Measurements from ENCODE around the gene MYO18A. TPM values are rescaled to one million over a fixed set of nuclear protein-coding genes. Genes with fewer than 3 reads are reported as not detected.
A peak's percentile ranks its signal among the peaks of the same experiment; 100 is the strongest.
"Not testable (repeated sequence)": the region's sequence is repeated elsewhere in the genome, so short reads cannot be mapped to it uniquely, and the experiment has no call there.

MYO18A gene, protein sequence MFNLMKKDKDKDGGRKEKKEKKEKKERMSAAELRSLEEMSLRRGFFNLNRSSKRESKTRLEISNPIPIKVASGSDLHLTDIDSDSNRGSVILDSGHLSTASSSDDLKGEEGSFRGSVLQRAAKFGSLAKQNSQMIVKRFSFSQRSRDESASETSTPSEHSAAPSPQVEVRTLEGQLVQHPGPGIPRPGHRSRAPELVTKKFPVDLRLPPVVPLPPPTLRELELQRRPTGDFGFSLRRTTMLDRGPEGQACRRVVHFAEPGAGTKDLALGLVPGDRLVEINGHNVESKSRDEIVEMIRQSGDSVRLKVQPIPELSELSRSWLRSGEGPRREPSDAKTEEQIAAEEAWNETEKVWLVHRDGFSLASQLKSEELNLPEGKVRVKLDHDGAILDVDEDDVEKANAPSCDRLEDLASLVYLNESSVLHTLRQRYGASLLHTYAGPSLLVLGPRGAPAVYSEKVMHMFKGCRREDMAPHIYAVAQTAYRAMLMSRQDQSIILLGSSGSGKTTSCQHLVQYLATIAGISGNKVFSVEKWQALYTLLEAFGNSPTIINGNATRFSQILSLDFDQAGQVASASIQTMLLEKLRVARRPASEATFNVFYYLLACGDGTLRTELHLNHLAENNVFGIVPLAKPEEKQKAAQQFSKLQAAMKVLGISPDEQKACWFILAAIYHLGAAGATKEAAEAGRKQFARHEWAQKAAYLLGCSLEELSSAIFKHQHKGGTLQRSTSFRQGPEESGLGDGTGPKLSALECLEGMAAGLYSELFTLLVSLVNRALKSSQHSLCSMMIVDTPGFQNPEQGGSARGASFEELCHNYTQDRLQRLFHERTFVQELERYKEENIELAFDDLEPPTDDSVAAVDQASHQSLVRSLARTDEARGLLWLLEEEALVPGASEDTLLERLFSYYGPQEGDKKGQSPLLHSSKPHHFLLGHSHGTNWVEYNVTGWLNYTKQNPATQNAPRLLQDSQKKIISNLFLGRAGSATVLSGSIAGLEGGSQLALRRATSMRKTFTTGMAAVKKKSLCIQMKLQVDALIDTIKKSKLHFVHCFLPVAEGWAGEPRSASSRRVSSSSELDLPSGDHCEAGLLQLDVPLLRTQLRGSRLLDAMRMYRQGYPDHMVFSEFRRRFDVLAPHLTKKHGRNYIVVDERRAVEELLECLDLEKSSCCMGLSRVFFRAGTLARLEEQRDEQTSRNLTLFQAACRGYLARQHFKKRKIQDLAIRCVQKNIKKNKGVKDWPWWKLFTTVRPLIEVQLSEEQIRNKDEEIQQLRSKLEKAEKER (N-terminal part only)
- total RNA-seq = 59.5 TPM
- long read RNA-seq, partial matches to known transcripts = 37 of 54 reads
- long read RNA-seq, other reads (novel, unspliced or antisense) = 16 of 54 reads

- H3K4me3 ChIP-seq = peak within 1 kb of the TSS; percentile 69
- H3K27me3 ChIP-seq (ENCODE audit: low read depth) = no peaks in the 10 kb centered on the region
- no peaks in the 10 kb centered on the region for H3K9me3 ChIP-seq
- H3K4me1 ChIP-seq = peaks cover 53% of the 10 kb centered on the region
- ATAC-seq (peak; percentile 87 to 92), DNase-seq (peak; percentile 87)
- H3K36me3 ChIP-seq = no peaks in the 10 kb centered on the region
- intact Hi-C loops (cut with DNase I) = no loop called here
- TF ChIP-seq, protein P1, sequence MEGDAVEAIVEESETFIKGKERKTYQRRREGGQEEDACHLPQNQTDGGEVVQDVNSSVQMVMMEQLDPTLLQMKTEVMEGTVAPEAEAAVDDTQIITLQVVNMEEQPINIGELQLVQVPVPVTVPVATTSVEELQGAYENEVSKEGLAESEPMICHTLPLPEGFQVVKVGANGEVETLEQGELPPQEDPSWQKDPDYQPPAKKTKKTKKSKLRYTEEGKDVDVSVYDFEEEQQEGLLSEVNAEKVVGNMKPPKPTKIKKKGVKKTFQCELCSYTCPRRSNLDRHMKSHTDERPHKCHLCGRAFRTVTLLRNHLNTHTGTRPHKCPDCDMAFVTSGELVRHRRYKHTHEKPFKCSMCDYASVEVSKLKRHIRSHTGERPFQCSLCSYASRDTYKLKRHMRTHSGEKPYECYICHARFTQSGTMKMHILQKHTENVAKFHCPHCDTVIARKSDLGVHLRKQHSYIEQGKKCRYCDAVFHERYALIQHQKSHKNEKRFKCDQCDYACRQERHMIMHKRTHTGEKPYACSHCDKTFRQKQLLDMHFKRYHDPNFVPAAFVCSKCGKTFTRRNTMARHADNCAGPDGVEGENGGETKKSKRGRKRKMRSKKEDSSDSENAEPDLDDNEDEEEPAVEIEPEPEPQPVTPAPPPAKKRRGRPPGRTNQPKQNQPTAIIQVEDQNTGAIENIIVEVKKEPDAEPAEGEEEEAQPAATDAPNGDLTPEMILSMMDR (IDR thresholded peaks at IDR 0.05) = peak; percentile 91
- H3K27ac ChIP-seq = peak within 1 kb of the TSS; percentile 77
These were observed at the start of gene MYO18A for GRCh38 chr17:29180034-29180787. Gene MYO18A, minus strand, starts transcription at chr17:29180398. Its CDS starts 13,458 bp downstream, at chr17:29166940.

- no peaks in the 10 kb centered on the region for H3K4me1 ChIP-seq
- H3K27me3 ChIP-seq (ENCODE audit: low read depth) = no peaks in the 10 kb centered on the region
- ATAC-seq = no peak
- DNase-seq = no peak
- intact Hi-C loops (cut with DNase I) = no loop called here
- H3K27ac ChIP-seq = no peak overlapping the region
- no peak overlapping the region for H3K4me3 ChIP-seq
- H3K9me3 ChIP-seq = no peaks in the 10 kb centered on the region
- no peaks in the 10 kb centered on the region for H3K36me3 ChIP-seq
- TF ChIP-seq, protein P1 (IDR thresholded peaks at IDR 0.05) = no peak
These were observed 45.2 kb upstream of the MYO18A start for GRCh38 chr17:29225396-29225795.

- H3K36me3 ChIP-seq; ATAC-seq; H3K9me3 ChIP-seq; DNase-seq; intact Hi-C loops (cut with DNase I); H3K27ac ChIP-seq; H3K4me3 ChIP-seq; H3K27me3 ChIP-seq (ENCODE audit: low read depth); H3K4me1 ChIP-seq: not testable (repeated sequence)
These were observed 41.1 kb upstream of the MYO18A start for GRCh38 chr17:29221338-29221737.

DNA sequence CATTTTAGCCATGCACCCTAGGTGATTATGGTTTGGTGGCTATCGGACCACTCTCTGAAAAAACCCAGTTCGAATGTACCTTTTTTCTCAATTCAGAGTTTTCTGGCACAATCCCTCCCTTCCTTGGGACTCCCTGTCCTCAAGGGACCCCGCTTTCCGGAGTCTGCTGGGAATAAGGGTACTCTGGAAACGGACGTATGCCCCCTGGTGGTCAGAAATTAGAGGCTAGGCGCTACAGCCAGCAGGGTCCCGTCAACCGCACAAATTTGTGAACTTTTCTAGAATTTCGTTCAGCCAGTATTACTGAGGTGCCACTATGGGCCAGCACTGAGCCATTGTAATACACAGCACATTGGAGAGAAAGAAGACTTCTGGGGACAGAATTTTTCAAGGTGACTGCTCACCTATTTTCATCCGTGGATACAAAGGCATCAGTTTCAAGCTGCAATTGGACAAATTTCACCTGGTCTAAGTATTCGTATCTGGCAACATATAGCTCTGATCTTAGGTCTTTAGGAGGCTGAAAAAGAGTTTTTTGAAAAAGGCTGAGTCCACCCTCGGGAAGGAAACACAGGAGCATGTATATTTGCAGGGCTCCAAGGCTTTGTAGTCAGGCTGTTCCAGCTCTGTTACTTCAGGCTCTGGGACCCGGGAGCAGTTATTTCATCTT is 39.3 kb upstream of the MYO18A start:
- Histone ChIP-seq H3K4me3 (no peak overlapping the region), H3K36me3 (no peaks in the 10 kb centered on the region), H3K27me3 (ENCODE audit: low read depth) (no peaks in the 10 kb centered on the region), H3K4me1 (peaks cover 9% of the 10 kb centered on the region), H3K27ac (no peak overlapping the region), H3K9me3 (no peaks in the 10 kb centered on the region)
- ATAC-seq (peak; percentile 90), DNase-seq (peak; percentile 72)
- intact Hi-C loops (cut with DNase I) = loop anchor here (5.0 kb wide), 1 partner anchor 72 kb away; no protein-coding TSS in a partner anchor
- TF ChIP-seq, protein P1 (IDR thresholded peaks at IDR 0.05) = peak; percentile 96

GRCh38 chr17:29216856-29217255 is 36.7 kb upstream of the MYO18A start:
- Histone ChIP-seq H3K9me3 (no peaks in the 10 kb centered on the region), H3K4me3 (no peak overlapping the region), H3K4me1 (peaks cover 9% of the 10 kb centered on the region), H3K27me3 (ENCODE audit: low read depth) (no peaks in the 10 kb centered on the region), H3K27ac (no peak overlapping the region), H3K36me3 (no peaks in the 10 kb centered on the region)
- ATAC-seq (no peak), DNase-seq (no peak)
- intact Hi-C loops (cut with DNase I) = loop anchor here (5.0 kb wide), 1 partner anchor 70 kb away; no protein-coding TSS in a partner anchor
- TF ChIP-seq, protein P1 (IDR thresholded peaks at IDR 0.05) = no peak
